Measurements from ENCODE around the gene OPRL1. TPM values are rescaled to one million over a fixed set of nuclear protein-coding genes. Genes with fewer than 3 reads are reported as not detected.

Gene OPRL1
- total RNA-seq, 1 experiment from 2014 or later: 3.9 TPM

DNA sequence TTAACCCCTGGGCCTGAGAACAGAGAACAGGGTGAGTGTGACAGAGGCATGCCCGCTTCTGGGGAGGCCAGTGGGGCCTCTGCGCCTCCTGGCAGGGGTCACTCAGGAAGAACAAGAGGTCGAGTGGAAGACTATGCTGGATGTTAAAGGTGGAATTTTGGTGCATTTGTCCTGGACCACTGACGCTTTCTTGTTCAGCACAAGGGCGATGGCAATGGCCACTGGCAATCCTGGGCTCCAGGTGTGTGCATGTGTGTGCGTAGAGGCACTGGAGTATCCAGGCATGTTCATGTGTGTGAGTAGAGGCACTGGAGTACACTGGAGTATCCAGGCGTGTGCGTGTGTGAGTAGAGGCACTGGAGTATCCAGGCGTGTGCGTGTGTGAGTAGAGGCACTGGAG, 51.0 kb downstream of the OPRL1 start:
- DNase-seq (ENCODE audit: low read depth, low spot score): no peak
- Histone ChIP-seq H3K36me3 (ENCODE audit: control insufficient read depth, insufficient read depth, low read length) (no peaks in the 10 kb centered on the region), H3K9me3 (ENCODE audit: control insufficient read depth, insufficient read depth, low read depth, low read length) (no peaks in the 10 kb centered on the region), H3K4me1 (ENCODE audit: control insufficient read depth, insufficient read depth, low read length) (no peaks in the 10 kb centered on the region), H3K27me3 (ENCODE audit: control insufficient read depth, insufficient read depth, low read length) (peaks cover 6% of the 10 kb centered on the region), H3K27ac (ENCODE audit: low read length) (no peak overlapping the region), H3K4me3 (ENCODE audit: low read depth in 2 of 2, low read length in 2 of 2) (no peak overlapping the region)
- ChIA-PET CTCF (no interaction called here), POLR2A (no interaction called here)
- TF ChIP-seq POLR2AphosphoS5 (IDR thresholded peaks at IDR 0.05; ENCODE audit: low read depth, low read length) (no peak), TCF7L2 (IDR thresholded peaks at IDR 0.05; ENCODE audit: low read depth, low read length) (no peak), SIN3A (IDR thresholded peaks at IDR 0.05; ENCODE audit: borderline replicate concordance, insufficient read depth, low read depth, low read length) (no peak), CTCF (IDR thresholded peaks at IDR 0.05) (no peak)
- TF ChIP-seq, protein P1, sequence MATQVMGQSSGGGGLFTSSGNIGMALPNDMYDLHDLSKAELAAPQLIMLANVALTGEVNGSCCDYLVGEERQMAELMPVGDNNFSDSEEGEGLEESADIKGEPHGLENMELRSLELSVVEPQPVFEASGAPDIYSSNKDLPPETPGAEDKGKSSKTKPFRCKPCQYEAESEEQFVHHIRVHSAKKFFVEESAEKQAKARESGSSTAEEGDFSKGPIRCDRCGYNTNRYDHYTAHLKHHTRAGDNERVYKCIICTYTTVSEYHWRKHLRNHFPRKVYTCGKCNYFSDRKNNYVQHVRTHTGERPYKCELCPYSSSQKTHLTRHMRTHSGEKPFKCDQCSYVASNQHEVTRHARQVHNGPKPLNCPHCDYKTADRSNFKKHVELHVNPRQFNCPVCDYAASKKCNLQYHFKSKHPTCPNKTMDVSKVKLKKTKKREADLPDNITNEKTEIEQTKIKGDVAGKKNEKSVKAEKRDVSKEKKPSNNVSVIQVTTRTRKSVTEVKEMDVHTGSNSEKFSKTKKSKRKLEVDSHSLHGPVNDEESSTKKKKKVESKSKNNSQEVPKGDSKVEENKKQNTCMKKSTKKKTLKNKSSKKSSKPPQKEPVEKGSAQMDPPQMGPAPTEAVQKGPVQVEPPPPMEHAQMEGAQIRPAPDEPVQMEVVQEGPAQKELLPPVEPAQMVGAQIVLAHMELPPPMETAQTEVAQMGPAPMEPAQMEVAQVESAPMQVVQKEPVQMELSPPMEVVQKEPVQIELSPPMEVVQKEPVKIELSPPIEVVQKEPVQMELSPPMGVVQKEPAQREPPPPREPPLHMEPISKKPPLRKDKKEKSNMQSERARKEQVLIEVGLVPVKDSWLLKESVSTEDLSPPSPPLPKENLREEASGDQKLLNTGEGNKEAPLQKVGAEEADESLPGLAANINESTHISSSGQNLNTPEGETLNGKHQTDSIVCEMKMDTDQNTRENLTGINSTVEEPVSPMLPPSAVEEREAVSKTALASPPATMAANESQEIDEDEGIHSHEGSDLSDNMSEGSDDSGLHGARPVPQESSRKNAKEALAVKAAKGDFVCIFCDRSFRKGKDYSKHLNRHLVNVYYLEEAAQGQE (IDR thresholded peaks at IDR 0.05; ENCODE audit: insufficient read depth in 1 of 2, low read depth in 2 of 2, low read length in 1 of 2): no peak
- BruUV-seq (replicated peaks): no TSS peak
- ATAC-seq: peak; percentile 26; the same call in 1 of the 2 replicates
- intact Hi-C loops (cut with micrococcal nuclease; ENCODE audit: unreplicated experiment): no loop called here
- in situ Hi-C loops (cut with HindIII; ENCODE audit: low pct_unique_long_range_greater_than_20kb, low sequenced_read_pairs): no loop called here

DNA sequence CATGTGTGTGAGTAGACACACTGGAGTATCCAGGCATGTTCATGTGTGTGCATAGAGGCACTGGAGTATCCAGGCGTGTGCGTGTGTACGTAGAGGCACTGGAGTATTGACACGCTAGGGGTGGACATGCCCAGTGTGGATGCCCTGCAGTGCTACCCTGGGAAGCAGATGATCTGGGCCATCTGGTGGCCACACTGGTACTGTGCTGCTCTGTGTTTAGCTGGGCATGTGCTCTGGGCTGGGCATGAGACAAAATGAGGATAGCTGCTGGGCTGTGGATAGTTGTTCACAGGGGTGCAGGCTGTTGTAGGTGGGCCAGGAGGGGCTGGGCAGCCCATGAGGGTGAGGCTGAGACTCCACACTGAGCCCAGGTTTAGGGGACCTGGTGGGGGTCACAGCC, 51.5 kb downstream of the OPRL1 start:
- CTCF ChIA-PET: no interaction called here
- Histone ChIP-seq H3K4me3 (ENCODE audit: low read depth in 2 of 2, low read length in 2 of 2) (no peak overlapping the region), H3K27me3 (ENCODE audit: control insufficient read depth, insufficient read depth, low read length) (peaks cover 6% of the 10 kb centered on the region), H3K4me1 (ENCODE audit: control insufficient read depth, insufficient read depth, low read length) (no peaks in the 10 kb centered on the region), H3K27ac (ENCODE audit: low read length) (no peak overlapping the region), H3K36me3 (ENCODE audit: control insufficient read depth, insufficient read depth, low read length) (no peaks in the 10 kb centered on the region), H3K9me3 (ENCODE audit: control insufficient read depth, insufficient read depth, low read depth, low read length) (no peaks in the 10 kb centered on the region)
- peak; percentile 99 for ATAC-seq
- no peak for DNase-seq (ENCODE audit: low read depth, low spot score)
- POLR2A ChIA-PET: no interaction called here
- BruUV-seq (replicated peaks): no TSS peak
- TF ChIP-seq TCF7L2 (IDR thresholded peaks at IDR 0.05; ENCODE audit: low read depth, low read length) (no peak), SIN3A (IDR thresholded peaks at IDR 0.05; ENCODE audit: borderline replicate concordance, insufficient read depth, low read depth, low read length) (no peak), POLR2AphosphoS5 (IDR thresholded peaks at IDR 0.05; ENCODE audit: low read depth, low read length) (no peak), CTCF (IDR thresholded peaks at IDR 0.05) (peak; percentile 67)
- TF ChIP-seq, protein P1 (IDR thresholded peaks at IDR 0.05; ENCODE audit: insufficient read depth in 1 of 2, low read depth in 2 of 2, low read length in 1 of 2): no peak
- intact Hi-C loops (cut with micrococcal nuclease; ENCODE audit: unreplicated experiment) (no loop called here), in situ Hi-C loops (cut with HindIII; ENCODE audit: low pct_unique_long_range_greater_than_20kb, low sequenced_read_pairs) (no loop called here)

Measured in Panc1 (cell line).